ENCODE results near the gene CSNK1A1.

DNA sequence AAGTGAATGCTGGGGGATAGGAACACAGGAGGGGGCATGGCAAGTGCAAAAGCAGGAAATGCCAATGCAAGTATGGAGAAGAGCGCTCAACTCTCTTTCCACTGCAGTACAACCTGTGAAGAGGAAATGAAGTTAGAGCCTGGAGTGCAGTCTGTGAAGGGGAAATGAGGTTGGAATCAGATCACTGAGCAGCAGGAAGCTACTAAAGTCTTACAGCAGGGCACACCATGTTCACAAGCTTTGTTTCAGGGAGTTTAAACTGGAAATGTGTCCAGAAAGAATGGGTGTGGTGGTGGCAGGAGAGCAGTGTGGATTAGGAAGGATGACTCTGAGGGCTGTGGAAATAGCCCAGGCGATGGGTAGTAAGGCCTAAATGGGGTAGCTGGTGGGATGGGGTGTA lies 45.5 kb upstream of the CSNK1A1 start:
- TF ChIP-seq, protein P1, sequence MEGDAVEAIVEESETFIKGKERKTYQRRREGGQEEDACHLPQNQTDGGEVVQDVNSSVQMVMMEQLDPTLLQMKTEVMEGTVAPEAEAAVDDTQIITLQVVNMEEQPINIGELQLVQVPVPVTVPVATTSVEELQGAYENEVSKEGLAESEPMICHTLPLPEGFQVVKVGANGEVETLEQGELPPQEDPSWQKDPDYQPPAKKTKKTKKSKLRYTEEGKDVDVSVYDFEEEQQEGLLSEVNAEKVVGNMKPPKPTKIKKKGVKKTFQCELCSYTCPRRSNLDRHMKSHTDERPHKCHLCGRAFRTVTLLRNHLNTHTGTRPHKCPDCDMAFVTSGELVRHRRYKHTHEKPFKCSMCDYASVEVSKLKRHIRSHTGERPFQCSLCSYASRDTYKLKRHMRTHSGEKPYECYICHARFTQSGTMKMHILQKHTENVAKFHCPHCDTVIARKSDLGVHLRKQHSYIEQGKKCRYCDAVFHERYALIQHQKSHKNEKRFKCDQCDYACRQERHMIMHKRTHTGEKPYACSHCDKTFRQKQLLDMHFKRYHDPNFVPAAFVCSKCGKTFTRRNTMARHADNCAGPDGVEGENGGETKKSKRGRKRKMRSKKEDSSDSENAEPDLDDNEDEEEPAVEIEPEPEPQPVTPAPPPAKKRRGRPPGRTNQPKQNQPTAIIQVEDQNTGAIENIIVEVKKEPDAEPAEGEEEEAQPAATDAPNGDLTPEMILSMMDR (IDR thresholded peaks at IDR 0.05) = no peak
- TF ChIP-seq POLR2AphosphoS5 (IDR thresholded peaks at IDR 0.05) = no peak
